ENCODE measurements around the gene KIAA0930. TPM values are rescaled to one million over a fixed set of nuclear protein-coding genes. Genes with fewer than 3 reads are reported as not detected.

The KIAA0930 gene
- total RNA-seq, 8 experiments from 2014 or later, result 16.1 to 48.8 (median 21.6) TPM

DNA sequence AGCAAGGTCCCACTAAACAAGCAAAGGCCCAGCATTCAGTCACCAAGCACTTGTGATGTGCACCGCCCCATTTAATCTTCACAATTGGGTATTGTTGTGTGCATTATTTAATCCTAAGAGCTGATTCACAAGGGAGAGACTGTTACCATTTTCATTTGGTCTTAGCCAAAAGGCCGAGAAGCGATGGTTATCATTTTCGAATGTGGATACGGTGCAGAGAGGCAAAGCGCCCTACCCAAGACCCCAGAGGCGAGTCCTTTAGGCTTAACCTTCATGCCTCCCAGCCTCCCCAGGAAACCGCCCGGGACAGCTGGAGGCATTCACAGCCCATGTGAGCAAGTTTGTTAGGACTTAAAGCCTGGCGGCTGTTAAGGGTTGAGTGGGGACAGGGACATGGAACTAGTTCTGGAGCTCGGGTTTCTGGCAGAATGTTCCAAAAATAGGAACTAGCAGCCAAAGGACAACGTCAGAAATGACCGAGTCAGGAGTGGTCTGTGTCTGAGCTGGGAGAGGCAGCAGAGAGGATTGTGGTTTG lies 31.0 kb upstream of the KIAA0930 start:
- no peak overlapping the region for H3K27ac ChIP-seq
- in situ Hi-C loops (cut with MboI; ENCODE audit: low pct_unique_long_range_greater_than_20kb in 2 of 9, low sequenced_read_pairs in 9 of 9, unreplicated experiment in 9 of 9), result loop anchor here in 6 of 9 experiments (25.0 kb wide), 4 partner anchors 159 to 291 kb away; no protein-coding TSS in a partner anchor
- peaks cover 2 to 3% of the 10 kb centered on the region in 2 donors for H3K4me1 ChIP-seq (replicated peaks in 1 of 2)
- no peak overlapping the region for H3K4me3 ChIP-seq
- WGBS, 10 experiments, result 7 to 71% (median 20%) methylated on average over 2 to 9 of the region's 13 CpGs; no CpG with 5 or more reads in 2 of the 10 experiments
- peak in 1 of 8 experiments; percentile 19 for ATAC-seq (replicated peaks in 6 of 8)

- no peak for ATAC-seq (replicated peaks in 6 of 8)
- Histone ChIP-seq H3K4me1 (replicated peaks in 1 of 2) (peaks cover 2 to 3% of the 10 kb centered on the region in 2 donors), H3K27ac (no peak overlapping the region), H3K4me3 (no peak overlapping the region)
- in situ Hi-C loops (cut with MboI; ENCODE audit: low pct_unique_long_range_greater_than_20kb in 2 of 9, low sequenced_read_pairs in 9 of 9, unreplicated experiment in 9 of 9), result loop anchor here in 6 of 9 experiments (25.0 kb wide), 4 partner anchors 158 to 292 kb away; no protein-coding TSS in a partner anchor
- 56 to 100% (median 84%) methylated on average over 3 to 11 of the region's 16 CpGs; no CpG with 5 or more reads in 2 of the 10 experiments for WGBS, 10 experiments
Measured at GRCh38 chr22:45270095-45271020, 29.7 kb upstream of the KIAA0930 start.

GRCh38 chr22:45268958-45269844 lies 28.5 kb upstream of the KIAA0930 start:
- Histone ChIP-seq H3K4me1 (replicated peaks in 1 of 2) (peaks cover 2 to 3% of the 10 kb centered on the region in 2 donors), H3K27ac (peak overlapping the region; percentile 85 to 90), H3K4me3 (peak overlapping the region; percentile 35 to 50 (median 47))
- ATAC-seq (replicated peaks in 6 of 8), result peak; percentile 61 to 91 (median 66)
- in situ Hi-C loops (cut with MboI; ENCODE audit: low pct_unique_long_range_greater_than_20kb in 2 of 9, low sequenced_read_pairs in 9 of 9, unreplicated experiment in 9 of 9), result loop anchor here in 6 of 9 experiments (10.0 to 25.0 kb wide), 6 partner anchors 157 to 293 kb away; no protein-coding TSS in a partner anchor
- 0 to 15% (median 4%) methylated on average over 3 to 9 of the region's 60 CpGs; no CpG with 5 or more reads in 5 of the 10 experiments for WGBS, 10 experiments

DNA sequence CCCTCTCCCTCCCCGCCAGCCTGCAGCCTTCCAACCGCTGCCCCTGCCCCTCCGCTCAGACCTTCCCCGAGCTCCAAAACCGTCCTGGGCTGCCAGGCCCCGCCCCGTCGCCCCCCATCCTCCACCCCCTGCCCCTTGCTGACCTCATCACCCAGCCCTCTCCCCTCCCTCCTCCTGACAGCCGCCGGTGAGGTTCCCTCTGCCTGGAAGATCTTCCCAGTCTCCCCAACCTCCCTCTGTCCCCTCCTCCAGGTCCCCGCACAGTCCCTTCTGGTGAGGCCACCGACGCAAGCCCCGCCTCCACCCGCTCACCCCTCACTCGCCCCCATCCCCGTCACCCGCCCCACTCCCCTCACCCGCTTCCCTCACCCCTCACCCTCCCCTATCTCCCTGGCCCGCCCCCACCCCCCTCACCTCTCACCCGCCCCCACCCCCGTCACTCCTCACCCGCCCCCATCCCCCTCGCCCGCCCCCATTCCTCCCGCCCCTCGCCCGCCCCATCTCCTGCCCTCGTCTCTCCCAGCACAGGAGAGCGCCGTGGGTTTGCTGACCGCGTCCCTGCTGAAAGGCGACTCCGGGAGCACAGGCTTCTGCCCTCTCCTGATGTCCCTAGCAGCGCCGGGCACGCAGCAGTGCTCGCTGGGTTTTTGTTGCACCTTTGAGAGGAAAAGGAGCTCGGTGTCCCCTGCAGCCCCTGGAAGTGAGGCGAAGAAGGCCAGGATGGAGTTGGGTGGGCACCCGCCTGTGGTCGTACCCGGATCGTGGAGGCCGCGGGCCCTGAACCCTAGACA lies 27.7 kb upstream of the KIAA0930 start:
- H3K4me3 ChIP-seq, result peak overlapping the region; percentile 35 to 50 (median 47)
- ATAC-seq (replicated peaks in 6 of 8), result peak; percentile 21 to 80 (median 68)
- WGBS, 10 experiments, result 0% methylated on average over 1 of the region's 47 CpGs; no CpG with 5 or more reads in 9 of the 10 experiments
- H3K27ac ChIP-seq, result peak overlapping the region; percentile 85 to 90
- peaks cover 9 to 10% of the 10 kb centered on the region in 2 donors for H3K4me1 ChIP-seq (replicated peaks in 1 of 2)
- in situ Hi-C loops (cut with MboI; ENCODE audit: low pct_unique_long_range_greater_than_20kb in 2 of 9, low sequenced_read_pairs in 9 of 9, unreplicated experiment in 9 of 9), result loop anchor here in 6 of 9 experiments (10.0 to 25.0 kb wide), 6 partner anchors 156 to 294 kb away; no protein-coding TSS in a partner anchor

DNA sequence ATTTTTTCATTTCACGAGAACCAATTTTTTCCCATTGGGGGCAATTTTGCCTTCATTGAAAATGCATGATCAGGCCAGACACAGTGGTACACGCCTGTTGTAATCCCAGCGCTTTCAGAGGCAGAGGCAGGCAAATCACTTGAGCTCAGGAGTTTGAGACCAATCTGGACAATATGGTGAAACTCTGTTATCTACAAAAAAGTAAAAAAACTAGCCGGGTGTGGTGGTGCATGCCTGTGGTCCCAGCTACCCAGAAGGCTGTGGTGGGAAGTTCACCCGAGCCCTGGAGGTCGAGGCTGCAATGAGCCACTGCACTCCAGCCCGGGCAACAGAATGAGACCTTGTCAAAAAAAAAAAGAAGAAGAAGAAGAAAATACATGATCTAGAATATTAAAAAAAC lies 24.8 kb upstream of the KIAA0930 start:
- in situ Hi-C loops (cut with MboI; ENCODE audit: low pct_unique_long_range_greater_than_20kb in 2 of 9, low sequenced_read_pairs in 9 of 9, unreplicated experiment in 9 of 9), result loop anchor here in 6 of 9 experiments (10.0 to 25.0 kb wide), 6 partner anchors 153 to 297 kb away; no protein-coding TSS in a partner anchor
- WGBS, 10 experiments, result 64 to 91% (median 80%) methylated on average over 2 to 7 of the region's 7 CpGs

GRCh38 chr22:45263463-45264269 lies 23.0 kb upstream of the KIAA0930 start:
- Histone ChIP-seq H3K4me1 (replicated peaks in 1 of 2) (peaks cover 13 to 17% of the 10 kb centered on the region in 2 donors), H3K4me3 (no peak overlapping the region), H3K27ac (peak overlapping the region; percentile 46 to 70)
- 0 to 86% (median 44%) methylated on average over 1 to 10 of the region's 17 CpGs; no CpG with 5 or more reads in 3 of the 10 experiments for WGBS, 10 experiments
- ATAC-seq (replicated peaks in 6 of 8), result peak; percentile 69 to 97 (median 83)
- in situ Hi-C loops (cut with MboI; ENCODE audit: low pct_unique_long_range_greater_than_20kb in 2 of 9, low sequenced_read_pairs in 9 of 9, unreplicated experiment in 9 of 9), result loop anchor here in 6 of 9 experiments (10.0 to 25.0 kb wide), 6 partner anchors 151 to 299 kb away; no protein-coding TSS in a partner anchor

More for the DNA sequence above, 24.8 kb upstream of the KIAA0930 start:
- Histone ChIP-seq H3K4me3 (no peak overlapping the region), H3K4me1 (replicated peaks in 1 of 2) (peaks cover 15 to 21% of the 10 kb centered on the region in 2 donors), H3K27ac (no peak overlapping the region)
- ATAC-seq (replicated peaks in 6 of 8), result no peak

DNA sequence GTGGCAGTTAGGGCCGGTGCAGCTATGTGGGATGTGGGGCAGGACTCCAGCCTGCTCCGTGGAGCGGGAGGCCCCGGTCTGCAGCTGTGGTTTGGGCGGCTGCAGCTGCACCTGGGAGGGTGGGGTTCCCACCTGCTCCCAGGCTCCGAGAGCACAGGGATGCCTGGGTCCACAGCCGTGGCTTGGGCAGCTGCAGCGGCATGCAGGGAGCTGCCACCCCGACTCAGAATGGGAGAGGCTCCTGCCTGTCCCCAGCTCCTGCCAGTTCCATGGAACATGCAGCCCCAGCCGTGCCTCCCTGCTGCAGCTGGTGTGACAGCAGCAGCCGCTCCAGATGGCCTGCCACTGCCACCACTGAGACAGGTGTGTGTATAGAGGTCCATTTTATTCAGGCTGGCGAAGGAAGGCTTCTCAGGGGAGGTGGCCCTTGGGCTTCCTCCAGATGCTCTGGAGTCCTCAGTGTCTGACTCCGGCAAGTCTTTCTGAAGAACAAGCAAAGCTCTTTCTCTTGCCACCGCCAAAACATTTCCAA lies 22.3 kb upstream of the KIAA0930 start:
- no peak for ATAC-seq (replicated peaks in 6 of 8)
- 66 to 96% (median 83%) methylated on average over 1 to 5 of the region's 14 CpGs; no CpG with 5 or more reads in 6 of the 10 experiments for WGBS, 10 experiments
- H3K4me3 ChIP-seq, result no peak overlapping the region
- in situ Hi-C loops (cut with MboI; ENCODE audit: low pct_unique_long_range_greater_than_20kb in 2 of 9, low sequenced_read_pairs in 9 of 9, unreplicated experiment in 9 of 9), result loop anchor here in 6 of 9 experiments (10.0 to 25.0 kb wide), 6 partner anchors 151 to 299 kb away; no protein-coding TSS in a partner anchor
- H3K27ac ChIP-seq, result no peak overlapping the region
- H3K4me1 ChIP-seq (replicated peaks in 1 of 2), result peaks cover 13 to 17% of the 10 kb centered on the region in 2 donors

DNA sequence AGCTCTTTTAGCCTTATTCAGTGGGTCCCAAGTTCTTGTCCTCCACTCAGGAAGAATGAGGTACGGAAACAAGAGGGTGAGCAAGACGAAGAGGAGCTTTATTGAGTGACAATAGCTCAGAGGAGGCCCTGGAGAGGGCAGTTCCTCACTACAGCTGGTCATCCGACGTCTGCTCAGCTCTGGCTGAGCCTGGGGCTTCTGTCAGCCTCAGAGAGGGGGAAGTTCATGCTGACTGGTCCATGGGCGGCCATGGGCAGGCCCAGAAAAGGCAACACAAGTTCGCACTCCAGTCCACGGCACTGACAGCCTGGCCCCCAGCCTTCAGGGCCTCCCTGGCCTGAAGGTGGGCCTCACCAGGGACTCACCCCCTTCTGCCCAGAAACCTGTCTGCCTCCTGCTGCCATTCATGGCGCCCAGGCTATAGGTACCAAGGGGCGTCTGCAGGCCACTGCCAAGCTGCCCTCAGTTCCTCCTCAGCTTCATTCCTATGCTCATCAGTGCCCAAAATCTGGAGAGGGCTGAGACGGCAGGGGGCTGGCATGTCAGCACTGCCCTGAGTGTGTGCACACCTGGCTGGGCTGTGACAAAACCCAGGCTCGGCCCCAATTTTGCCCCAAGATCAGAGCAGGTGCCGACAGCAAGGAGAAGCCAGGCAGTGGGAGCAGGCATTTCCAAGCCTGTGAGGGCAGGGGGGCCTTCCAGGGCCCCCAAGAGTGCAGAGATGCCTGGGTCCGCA lies 21.7 kb upstream of the KIAA0930 start:
- no peak overlapping the region for H3K27ac ChIP-seq
- in situ Hi-C loops (cut with MboI; ENCODE audit: low pct_unique_long_range_greater_than_20kb in 2 of 9, low sequenced_read_pairs in 9 of 9, unreplicated experiment in 9 of 9), result loop anchor here in 6 of 9 experiments (10.0 to 25.0 kb wide), 6 partner anchors 150 to 300 kb away; no protein-coding TSS in a partner anchor
- ATAC-seq (replicated peaks in 6 of 8), result peak in 5 of 8 experiments; percentile 3 to 24 (median 17)
- 20 to 100% (median 51%) methylated on average over 1 to 5 of the region's 13 CpGs; no CpG with 5 or more reads in 3 of the 10 experiments for WGBS, 10 experiments
- H3K4me3 ChIP-seq, result no peak overlapping the region
- H3K4me1 ChIP-seq (replicated peaks in 1 of 2), result peaks cover 13 to 17% of the 10 kb centered on the region in 2 donors

DNA sequence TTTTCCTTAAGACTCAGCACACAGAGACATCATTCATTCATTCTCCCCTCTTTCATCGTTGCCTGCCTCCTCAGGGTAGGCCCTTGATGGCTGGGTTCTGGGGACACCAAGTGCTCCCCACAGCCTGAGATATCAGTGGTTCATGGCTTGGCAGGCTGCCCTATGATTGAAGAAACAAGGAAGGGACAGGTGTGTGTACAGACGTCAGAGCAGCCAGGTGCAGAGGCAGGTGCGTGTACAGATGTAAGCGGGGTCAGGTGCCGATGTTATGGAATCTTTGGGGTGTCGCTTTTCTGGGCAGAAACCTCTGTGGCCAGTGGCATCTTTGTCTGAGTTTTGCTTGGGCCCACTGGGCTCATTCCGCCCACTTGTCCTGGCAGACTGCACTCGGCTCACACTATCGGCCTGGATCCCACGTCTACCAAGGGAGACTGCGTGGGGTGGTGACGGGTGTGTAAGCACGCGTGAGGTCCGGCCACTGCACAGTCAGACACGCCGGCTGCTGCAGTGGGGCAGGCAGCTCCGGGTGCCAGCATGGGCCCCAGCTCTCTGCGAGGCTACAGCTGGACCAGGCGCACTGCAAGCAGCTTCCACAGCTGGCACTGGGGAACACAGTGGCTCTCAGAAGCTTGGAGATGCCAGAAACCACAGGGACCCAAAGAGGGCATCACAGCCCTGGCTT lies 20.9 kb upstream of the KIAA0930 start:
- in situ Hi-C loops (cut with MboI; ENCODE audit: low pct_unique_long_range_greater_than_20kb in 2 of 9, low sequenced_read_pairs in 9 of 9, unreplicated experiment in 9 of 9), result loop anchor here in 6 of 9 experiments (10.0 to 25.0 kb wide), 6 partner anchors 149 to 301 kb away; no protein-coding TSS in a partner anchor
- H3K4me3 ChIP-seq, result no peak overlapping the region
- peaks cover 13 to 17% of the 10 kb centered on the region in 2 donors for H3K4me1 ChIP-seq (replicated peaks in 1 of 2)
- ATAC-seq (replicated peaks in 6 of 8), result no peak
- no peak overlapping the region for H3K27ac ChIP-seq
- WGBS, 10 experiments, result 77 to 100% (median 91%) methylated on average over 1 to 4 of the region's 20 CpGs; no CpG with 5 or more reads in 5 of the 10 experiments

Data from motor neuron (in vitro differentiated cells).